Measurements from ENCODE around the gene VCL. TPM values are rescaled to one million over a fixed set of nuclear protein-coding genes. Genes with fewer than 3 reads are reported as not detected.

The VCL gene
- total RNA-seq, 1 donor = 513 TPM

DNA sequence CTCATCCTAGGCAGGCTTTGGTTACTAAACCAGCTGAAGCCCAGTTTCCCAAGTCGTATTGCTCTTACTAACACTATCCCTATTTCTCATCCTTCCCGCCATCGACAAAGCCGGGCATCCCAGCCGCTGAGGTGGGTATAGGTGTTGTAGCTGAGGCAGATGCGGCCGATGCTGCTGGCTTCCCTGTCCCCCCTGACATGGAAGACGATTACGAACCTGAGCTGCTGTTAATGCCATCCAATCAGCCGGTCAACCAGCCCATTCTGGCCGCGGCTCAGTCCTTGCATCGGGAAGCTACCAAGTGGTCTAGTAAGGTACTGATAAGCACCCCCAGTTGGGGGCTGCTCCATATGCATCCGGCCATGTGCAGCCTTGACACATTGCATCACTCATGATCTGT, 113.9 kb downstream of the VCL start:
- no peak for TF ChIP-seq CTCF (IDR thresholded peaks at IDR 0.05; ENCODE audit: insufficient read depth, low read depth, low read length)
- H3K4me3 ChIP-seq (ENCODE audit: low read depth, low read length) = no peak overlapping the region
- DNase-seq (ENCODE audit: low read depth) = no peak

DNA sequence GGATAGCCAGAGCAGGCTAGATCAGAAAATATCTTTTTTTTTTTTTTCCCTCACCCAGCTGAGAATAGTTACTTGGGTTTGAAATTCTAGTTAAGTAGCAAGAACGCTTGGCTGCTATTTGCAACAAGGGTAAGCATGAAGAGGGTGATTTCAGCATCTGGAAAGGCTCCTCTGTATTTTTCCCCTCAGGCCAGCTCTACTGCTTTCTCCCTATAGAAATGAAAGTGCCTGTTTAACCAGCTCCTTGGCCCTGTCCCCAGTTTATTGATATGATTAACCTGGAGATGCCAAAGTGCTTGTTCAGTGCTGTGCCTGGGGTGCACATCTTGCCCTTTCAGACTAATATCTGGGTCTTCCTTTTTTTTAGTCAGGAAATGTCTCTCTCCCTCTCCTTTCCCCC, 115.6 kb downstream of the VCL start:
- H3K4me3 ChIP-seq (ENCODE audit: low read depth, low read length) = no peak overlapping the region
- no peak for TF ChIP-seq CTCF (IDR thresholded peaks at IDR 0.05; ENCODE audit: insufficient read depth, low read depth, low read length)
- DNase-seq (ENCODE audit: low read depth) = no peak

GRCh38 chr10:74114041-74114448, 116.1 kb downstream of the VCL start:
- TF ChIP-seq CTCF (IDR thresholded peaks at IDR 0.05; ENCODE audit: insufficient read depth, low read depth, low read length) = no peak
- no peak for DNase-seq (ENCODE audit: low read depth)
- no peak overlapping the region for H3K4me3 ChIP-seq (ENCODE audit: low read depth, low read length)

GRCh38 chr10:74117738-74118137, 119.8 kb downstream of the VCL start:
- no peak for TF ChIP-seq CTCF (IDR thresholded peaks at IDR 0.05; ENCODE audit: insufficient read depth, low read depth, low read length)
- no peak for DNase-seq (ENCODE audit: low read depth)
- no peak overlapping the region for H3K4me3 ChIP-seq (ENCODE audit: low read depth, low read length)

GRCh38 chr10:74118804-74119203, 120.9 kb downstream of the VCL start:
- TF ChIP-seq CTCF (IDR thresholded peaks at IDR 0.05; ENCODE audit: insufficient read depth, low read depth, low read length) = no peak
- no peak for DNase-seq (ENCODE audit: low read depth)
- H3K4me3 ChIP-seq (ENCODE audit: low read depth, low read length) = no peak overlapping the region

GRCh38 chr10:74120911-74121310, 123.0 kb downstream of the VCL start:
- no peak for TF ChIP-seq CTCF (IDR thresholded peaks at IDR 0.05; ENCODE audit: insufficient read depth, low read depth, low read length)
- no peak overlapping the region for H3K4me3 ChIP-seq (ENCODE audit: low read depth, low read length)
- peak; percentile 28 for DNase-seq (ENCODE audit: low read depth)

DNA sequence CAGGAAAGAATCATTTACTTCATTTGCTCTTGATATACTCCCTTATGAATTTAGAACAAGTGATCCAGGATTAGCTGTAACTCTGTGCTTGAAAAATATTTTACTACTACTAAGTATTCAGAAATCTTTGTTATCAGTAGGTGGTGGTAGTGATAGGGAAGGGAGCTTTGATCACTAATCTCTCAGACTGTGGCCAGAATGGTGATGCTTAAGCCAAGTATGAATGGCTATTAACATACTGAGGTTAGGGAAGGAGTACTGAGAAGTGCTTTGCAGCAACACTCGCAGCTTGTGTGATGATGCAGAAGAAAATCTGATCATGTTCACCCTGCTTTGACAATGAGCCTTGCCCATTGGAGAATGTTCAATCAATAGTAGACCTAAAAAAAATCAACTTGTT, 123.5 kb downstream of the VCL start:
- DNase-seq (ENCODE audit: low read depth) = peak; percentile 37
- no peak overlapping the region for H3K4me3 ChIP-seq (ENCODE audit: low read depth, low read length)
- no peak for TF ChIP-seq CTCF (IDR thresholded peaks at IDR 0.05; ENCODE audit: insufficient read depth, low read depth, low read length)
